ENCODE data around the gene SMYD3. TPM values are rescaled to one million over a fixed set of nuclear protein-coding genes. Genes with fewer than 3 reads are reported as not detected.
A peak's percentile ranks its signal among the peaks of the same experiment; 100 is the strongest.

SMYD3 gene
- total RNA-seq, 1 donor from 2014 or later, result 80.8 TPM

GRCh38 chr1:246425139-246425794 lies 81.8 kb downstream of the SMYD3 start:
- H3K36me3 ChIP-seq (ENCODE audit: insufficient read depth, low read length), result no peaks in the 10 kb centered on the region
- H3K9me3 ChIP-seq (ENCODE audit: insufficient read depth, low read depth, low read length), result no peaks in the 10 kb centered on the region
- no peak overlapping the region for H3K4me3 ChIP-seq (ENCODE audit: insufficient read depth, low read depth, low read length)
- TF ChIP-seq EZH2 (IDR thresholded peaks at IDR 0.05; ENCODE audit: insufficient read depth, low read length), result no peak
- TF ChIP-seq, protein P1, sequence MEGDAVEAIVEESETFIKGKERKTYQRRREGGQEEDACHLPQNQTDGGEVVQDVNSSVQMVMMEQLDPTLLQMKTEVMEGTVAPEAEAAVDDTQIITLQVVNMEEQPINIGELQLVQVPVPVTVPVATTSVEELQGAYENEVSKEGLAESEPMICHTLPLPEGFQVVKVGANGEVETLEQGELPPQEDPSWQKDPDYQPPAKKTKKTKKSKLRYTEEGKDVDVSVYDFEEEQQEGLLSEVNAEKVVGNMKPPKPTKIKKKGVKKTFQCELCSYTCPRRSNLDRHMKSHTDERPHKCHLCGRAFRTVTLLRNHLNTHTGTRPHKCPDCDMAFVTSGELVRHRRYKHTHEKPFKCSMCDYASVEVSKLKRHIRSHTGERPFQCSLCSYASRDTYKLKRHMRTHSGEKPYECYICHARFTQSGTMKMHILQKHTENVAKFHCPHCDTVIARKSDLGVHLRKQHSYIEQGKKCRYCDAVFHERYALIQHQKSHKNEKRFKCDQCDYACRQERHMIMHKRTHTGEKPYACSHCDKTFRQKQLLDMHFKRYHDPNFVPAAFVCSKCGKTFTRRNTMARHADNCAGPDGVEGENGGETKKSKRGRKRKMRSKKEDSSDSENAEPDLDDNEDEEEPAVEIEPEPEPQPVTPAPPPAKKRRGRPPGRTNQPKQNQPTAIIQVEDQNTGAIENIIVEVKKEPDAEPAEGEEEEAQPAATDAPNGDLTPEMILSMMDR (IDR thresholded peaks at IDR 0.05; ENCODE audit: insufficient read depth, low read depth, low read length), result no peak
- peaks cover 3% of the 10 kb centered on the region for H3K9me3 Mint-ChIP-seq (ENCODE audit: unreplicated experiment)
- H3K4me2 ChIP-seq (ENCODE audit: low read length), result no peak overlapping the region
- H3K9ac ChIP-seq (ENCODE audit: low read length), result no peak overlapping the region
- H3K4me1 Mint-ChIP-seq (ENCODE audit: low read depth, unreplicated experiment), result peaks cover 25% of the 10 kb centered on the region
- H2AFZ ChIP-seq (ENCODE audit: low read depth, low read length), result no peak overlapping the region
- DNase-seq (ENCODE audit: low read depth), result no peak
- no peaks in the 10 kb centered on the region for H4K20me1 ChIP-seq (ENCODE audit: insufficient read depth, low read length)
- H3K27me3 Mint-ChIP-seq (ENCODE audit: low read depth, unreplicated experiment), result no peaks in the 10 kb centered on the region
- H3K27ac Mint-ChIP-seq (ENCODE audit: unreplicated experiment), result peak overlapping the region; percentile 5
- peaks cover 13% of the 10 kb centered on the region for H3K4me1 ChIP-seq (ENCODE audit: insufficient read depth, low read length)
- H3K36me3 Mint-ChIP-seq (ENCODE audit: low read depth, unreplicated experiment), result no peaks in the 10 kb centered on the region
- no peak overlapping the region for H3K4me3 Mint-ChIP-seq (ENCODE audit: unreplicated experiment)
- H3K27ac ChIP-seq (ENCODE audit: low read depth, low read length), result no peak overlapping the region
- no peak for FAIRE-seq
- no peaks in the 10 kb centered on the region for H3K79me2 ChIP-seq (ENCODE audit: insufficient read depth, low read length)
- H3K27me3 ChIP-seq (ENCODE audit: insufficient read depth, low read length), result no peaks in the 10 kb centered on the region

GRCh38 chr1:246420300-246420699 lies 86.8 kb downstream of the SMYD3 start:
- no peak overlapping the region for H3K27ac ChIP-seq (ENCODE audit: low read depth, low read length)
- peaks cover 4% of the 10 kb centered on the region for H3K36me3 Mint-ChIP-seq (ENCODE audit: low read depth, unreplicated experiment)
- H3K36me3 ChIP-seq (ENCODE audit: insufficient read depth, low read length), result no peaks in the 10 kb centered on the region
- H3K27ac Mint-ChIP-seq (ENCODE audit: unreplicated experiment), result no peak overlapping the region
- H3K9ac ChIP-seq (ENCODE audit: low read length), result no peak overlapping the region
- DNase-seq (ENCODE audit: low read depth), result no peak
- TF ChIP-seq, protein P1 (IDR thresholded peaks at IDR 0.05; ENCODE audit: insufficient read depth, low read depth, low read length), result no peak
- no peak for TF ChIP-seq EZH2 (IDR thresholded peaks at IDR 0.05; ENCODE audit: insufficient read depth, low read length)
- no peaks in the 10 kb centered on the region for H3K27me3 ChIP-seq (ENCODE audit: insufficient read depth, low read length)
- peaks cover 7% of the 10 kb centered on the region for H3K4me1 ChIP-seq (ENCODE audit: insufficient read depth, low read length)
- no peaks in the 10 kb centered on the region for H4K20me1 ChIP-seq (ENCODE audit: insufficient read depth, low read length)
- H3K9me3 ChIP-seq (ENCODE audit: insufficient read depth, low read depth, low read length), result no peaks in the 10 kb centered on the region
- H3K4me1 Mint-ChIP-seq (ENCODE audit: low read depth, unreplicated experiment), result peaks cover 28% of the 10 kb centered on the region
- H2AFZ ChIP-seq (ENCODE audit: low read depth, low read length), result no peak overlapping the region
- H3K4me3 Mint-ChIP-seq (ENCODE audit: unreplicated experiment), result no peak overlapping the region
- no peaks in the 10 kb centered on the region for H3K27me3 Mint-ChIP-seq (ENCODE audit: low read depth, unreplicated experiment)
- no peaks in the 10 kb centered on the region for H3K79me2 ChIP-seq (ENCODE audit: insufficient read depth, low read length)
- no peak for FAIRE-seq
- H3K9me3 Mint-ChIP-seq (ENCODE audit: unreplicated experiment), result peaks cover 1% of the 10 kb centered on the region
- H3K4me2 ChIP-seq (ENCODE audit: low read length), result no peak overlapping the region
- H3K4me3 ChIP-seq (ENCODE audit: insufficient read depth, low read depth, low read length), result no peak overlapping the region

DNA sequence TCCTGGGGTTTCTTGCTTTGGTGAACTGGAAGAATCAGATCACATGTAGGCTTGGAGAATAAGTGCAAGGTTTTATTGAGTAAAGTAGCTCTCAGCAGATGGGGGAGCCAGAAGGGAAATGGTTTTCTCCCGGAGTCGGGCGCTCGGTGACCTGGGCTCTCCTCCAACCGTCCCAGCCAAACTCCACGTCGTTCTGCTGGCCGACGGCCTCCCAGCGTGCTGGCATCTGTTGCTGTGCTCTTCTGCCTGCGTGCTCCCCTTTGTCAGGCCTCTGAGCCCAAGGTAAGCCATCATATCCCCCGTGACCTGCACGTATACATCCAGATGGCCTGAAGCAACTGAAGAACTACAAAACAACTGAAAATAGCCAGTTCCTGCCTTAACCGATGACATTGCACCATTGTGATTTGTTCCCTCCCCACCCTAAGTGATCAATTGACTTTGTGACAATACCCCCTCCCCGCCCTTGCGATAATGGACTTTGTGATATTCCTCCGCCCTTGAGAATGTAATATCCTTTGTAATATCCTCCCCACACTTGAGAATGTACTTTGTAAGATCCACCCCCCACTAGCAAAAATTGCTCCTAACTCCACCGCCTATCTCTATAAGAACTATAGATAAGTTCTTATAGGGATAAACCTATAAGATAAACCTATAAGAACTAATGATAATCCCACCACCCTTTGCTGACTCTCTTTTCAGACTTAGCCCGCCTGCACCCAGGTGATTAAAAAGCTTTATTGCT lies 88.3 kb downstream of the SMYD3 start:
- Histone ChIP-seq H3K79me2 (ENCODE audit: insufficient read depth, low read length) (no peaks in the 10 kb centered on the region), H3K36me3 (ENCODE audit: insufficient read depth, low read length) (no peaks in the 10 kb centered on the region), H2AFZ (ENCODE audit: low read depth, low read length) (no peak overlapping the region), H3K27me3 (ENCODE audit: insufficient read depth, low read length) (no peaks in the 10 kb centered on the region), H3K4me1 (ENCODE audit: insufficient read depth, low read length) (peaks cover 7% of the 10 kb centered on the region), H3K27ac (ENCODE audit: low read depth, low read length) (no peak overlapping the region), H3K4me2 (ENCODE audit: low read length) (no peak overlapping the region), H4K20me1 (ENCODE audit: insufficient read depth, low read length) (no peaks in the 10 kb centered on the region), H3K4me3 (ENCODE audit: insufficient read depth, low read depth, low read length) (no peak overlapping the region), H3K9ac (ENCODE audit: low read length) (no peak overlapping the region), H3K9me3 (ENCODE audit: insufficient read depth, low read depth, low read length) (no peaks in the 10 kb centered on the region)
- no peak overlapping the region for H3K27ac Mint-ChIP-seq (ENCODE audit: unreplicated experiment)
- H3K4me3 Mint-ChIP-seq (ENCODE audit: unreplicated experiment), result no peak overlapping the region
- TF ChIP-seq EZH2 (IDR thresholded peaks at IDR 0.05; ENCODE audit: insufficient read depth, low read length), result no peak
- TF ChIP-seq, protein P1 (IDR thresholded peaks at IDR 0.05; ENCODE audit: insufficient read depth, low read depth, low read length), result no peak
- no peak for FAIRE-seq
- peaks cover 4% of the 10 kb centered on the region for H3K36me3 Mint-ChIP-seq (ENCODE audit: low read depth, unreplicated experiment)
- H3K9me3 Mint-ChIP-seq (ENCODE audit: unreplicated experiment), result peaks cover 1% of the 10 kb centered on the region
- no peaks in the 10 kb centered on the region for H3K27me3 Mint-ChIP-seq (ENCODE audit: low read depth, unreplicated experiment)
- H3K4me1 Mint-ChIP-seq (ENCODE audit: low read depth, unreplicated experiment), result peaks cover 33% of the 10 kb centered on the region
- DNase-seq (ENCODE audit: low read depth), result no peak

All from astrocyte (in vitro differentiated cells and primary cell).